Measurements from ENCODE around the gene ABHD16A.
A peak's percentile ranks its signal among the peaks of the same experiment; 100 is the strongest.

Gene ABHD16A

GRCh38 chr6:31737991-31738979, 35.2 kb upstream of the ABHD16A start:
- Histone ChIP-seq H3K79me2 (ENCODE audit: insufficient read depth, low read length) (peaks cover 65% of the 10 kb centered on the region), H4K20me1 (ENCODE audit: insufficient read depth, low read length, poor library complexity, severe bottlenecking) (peaks cover 19% of the 10 kb centered on the region), H3K27me3 (ENCODE audit: insufficient read depth, low read length, poor library complexity, severe bottlenecking) (peaks cover 9% of the 10 kb centered on the region), H3K4me3 (ENCODE audit: low read length, poor library complexity, severe bottlenecking) (peak overlapping the region; percentile 100), H3K36me3 (ENCODE audit: insufficient read depth, low read length) (peaks cover 10% of the 10 kb centered on the region), H3F3A (ENCODE audit: low read depth) (peaks cover 10% of the 10 kb centered on the region), H3K9ac (ENCODE audit: low read depth, low read length, poor library complexity, severe bottlenecking) (peak overlapping the region; percentile 100), H3K4me1 (ENCODE audit: insufficient read depth, low read length, poor library complexity, severe bottlenecking) (peaks cover 54% of the 10 kb centered on the region), H3K4me2 (ENCODE audit: low read depth, low read length, poor library complexity, severe bottlenecking) (peak overlapping the region; percentile 99), H3K9me3 (ENCODE audit: insufficient read depth, low read depth, low read length) (no peaks in the 10 kb centered on the region), H2AFZ (ENCODE audit: low read length) (no peak overlapping the region), H3K9me2 (replicated peaks; ENCODE audit: low read depth, low read length) (no peaks in the 10 kb centered on the region)
- TF ChIP-seq CTCF (conservative IDR thresholded peaks at IDR 0.05; ENCODE audit: low read length) (peak; percentile 52), EZH2phosphoT487 (IDR thresholded peaks at IDR 0.05; ENCODE audit: borderline replicate concordance) (no peak)

DNA sequence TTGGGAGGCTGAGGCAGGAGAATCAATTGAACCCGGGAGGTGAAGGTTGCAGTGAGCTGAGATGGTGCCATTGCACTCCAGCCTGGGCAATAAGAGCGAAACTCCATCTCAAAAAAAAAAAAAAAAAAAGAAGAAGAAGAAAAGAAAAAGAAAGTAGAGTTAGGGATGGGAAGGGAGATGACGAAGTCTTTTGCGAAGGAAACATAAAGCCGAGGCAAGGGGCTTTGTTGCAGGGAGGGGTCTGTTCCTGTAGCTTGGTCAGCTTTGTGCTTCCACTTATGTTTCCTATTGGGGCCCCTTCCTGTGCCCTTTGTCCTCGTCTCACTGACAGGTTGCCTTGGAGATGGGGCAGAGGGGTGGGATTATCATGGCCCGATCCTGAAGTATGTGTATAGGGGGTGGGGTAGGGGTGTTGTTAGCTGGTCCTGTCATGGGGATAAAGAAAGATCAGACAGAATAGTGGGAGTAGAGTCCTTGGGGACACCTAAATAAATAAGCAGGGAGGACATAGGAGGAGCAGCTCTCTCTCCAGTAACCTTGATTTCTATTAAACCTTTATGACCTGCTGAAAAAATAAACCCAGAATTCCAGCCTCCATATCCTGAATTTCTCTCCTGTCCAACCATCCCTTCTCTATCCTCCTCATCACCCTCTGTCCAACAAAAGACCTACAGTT, 34.3 kb upstream of the ABHD16A start:
- Histone ChIP-seq H3K9ac (ENCODE audit: low read depth, low read length, poor library complexity, severe bottlenecking) (peak overlapping the region; percentile 100), H3K36me3 (ENCODE audit: insufficient read depth, low read length) (peaks cover 16% of the 10 kb centered on the region), H2AFZ (ENCODE audit: low read length) (no peak overlapping the region), H3K4me1 (ENCODE audit: insufficient read depth, low read length, poor library complexity, severe bottlenecking) (peaks cover 57% of the 10 kb centered on the region), H4K20me1 (ENCODE audit: insufficient read depth, low read length, poor library complexity, severe bottlenecking) (peaks cover 23% of the 10 kb centered on the region), H3K79me2 (ENCODE audit: insufficient read depth, low read length) (peaks cover 73% of the 10 kb centered on the region), H3K4me2 (ENCODE audit: low read depth, low read length, poor library complexity, severe bottlenecking) (peak overlapping the region; percentile 99), H3K9me2 (replicated peaks; ENCODE audit: low read depth, low read length) (no peaks in the 10 kb centered on the region), H3F3A (ENCODE audit: low read depth) (peaks cover 12% of the 10 kb centered on the region), H3K9me3 (ENCODE audit: insufficient read depth, low read depth, low read length) (no peaks in the 10 kb centered on the region), H3K27me3 (ENCODE audit: insufficient read depth, low read length, poor library complexity, severe bottlenecking) (peaks cover 9% of the 10 kb centered on the region), H3K4me3 (ENCODE audit: low read length, poor library complexity, severe bottlenecking) (peak overlapping the region; percentile 100)
- no peak for TF ChIP-seq CTCF (conservative IDR thresholded peaks at IDR 0.05; ENCODE audit: low read length)
- TF ChIP-seq EZH2phosphoT487 (IDR thresholded peaks at IDR 0.05; ENCODE audit: borderline replicate concordance), result no peak

DNA sequence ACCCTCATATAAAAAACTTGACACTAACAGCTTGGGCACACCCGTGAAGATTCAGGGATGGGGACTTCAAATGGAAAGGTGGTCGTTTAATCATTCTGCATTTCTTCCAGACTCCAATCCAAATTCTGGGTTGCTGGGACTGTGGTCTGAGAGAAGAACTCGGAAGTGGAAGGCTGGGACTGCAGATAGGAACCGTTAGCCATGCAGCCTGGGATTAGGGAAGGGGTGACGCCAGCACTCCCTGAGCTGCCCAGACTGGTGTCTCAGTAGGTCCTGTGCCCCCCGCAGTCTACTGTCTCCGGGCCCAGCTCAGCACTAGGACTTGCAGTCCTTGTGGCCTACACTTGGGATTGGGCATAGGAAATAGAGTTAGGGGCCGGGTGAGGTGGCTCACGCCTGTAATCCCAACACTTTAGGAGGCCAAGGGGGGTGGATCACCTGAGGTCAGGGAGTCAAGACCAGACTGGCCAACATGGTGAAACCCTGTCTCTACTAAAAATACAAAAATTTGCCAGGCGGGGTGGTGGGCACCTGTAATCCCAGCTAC, 33.7 kb upstream of the ABHD16A start:
- Histone ChIP-seq H3K4me1 (ENCODE audit: insufficient read depth, low read length, poor library complexity, severe bottlenecking) (peaks cover 60% of the 10 kb centered on the region), H3K9ac (ENCODE audit: low read depth, low read length, poor library complexity, severe bottlenecking) (peak overlapping the region; percentile 100), H3K4me3 (ENCODE audit: low read length, poor library complexity, severe bottlenecking) (peak overlapping the region; percentile 100), H3K36me3 (ENCODE audit: insufficient read depth, low read length) (peaks cover 22% of the 10 kb centered on the region), H4K20me1 (ENCODE audit: insufficient read depth, low read length, poor library complexity, severe bottlenecking) (peaks cover 26% of the 10 kb centered on the region), H3F3A (ENCODE audit: low read depth) (peaks cover 17% of the 10 kb centered on the region), H3K27me3 (ENCODE audit: insufficient read depth, low read length, poor library complexity, severe bottlenecking) (peaks cover 9% of the 10 kb centered on the region), H3K4me2 (ENCODE audit: low read depth, low read length, poor library complexity, severe bottlenecking) (peak overlapping the region; percentile 99), H3K9me2 (replicated peaks; ENCODE audit: low read depth, low read length) (no peaks in the 10 kb centered on the region), H3K9me3 (ENCODE audit: insufficient read depth, low read depth, low read length) (no peaks in the 10 kb centered on the region), H3K79me2 (ENCODE audit: insufficient read depth, low read length) (peaks cover 77% of the 10 kb centered on the region), H2AFZ (ENCODE audit: low read length) (no peak overlapping the region)
- TF ChIP-seq EZH2phosphoT487 (IDR thresholded peaks at IDR 0.05; ENCODE audit: borderline replicate concordance) (no peak), CTCF (conservative IDR thresholded peaks at IDR 0.05; ENCODE audit: low read length) (no peak)
